H1 (cell line): ENCODE results near the gene WDR1. TPM values are rescaled to one million over a fixed set of nuclear protein-coding genes. Genes with fewer than 3 reads are reported as not detected.
A peak's percentile ranks its signal among the peaks of the same experiment; 100 is the strongest.

Experiments used
- CTCF ChIA-PET: fragments of 300-600 bp; sonication (Branson Sonifier 250); formaldehyde crosslinking; loops from one replicate; lab custom pipeline; 2021; ENCODE audit not compliant: partially characterized antibody; lab: Charles Lee
- POLR2A ChIA-PET: fragments of 300-600 bp; sonication (Branson Sonifier 250); formaldehyde crosslinking; loops from one replicate; lab custom pipeline; 2021; ENCODE audit warnings: inconsistent platforms; ENCODE audit not compliant: partially characterized antibody; lab: Charles Lee
- DNase-seq, 2 experiments: peaks; one replicate each; pipeline versions ENCODE4 v3.0.0 to v3.0.0-alpha.2; 2010 to 2022; ENCODE audit warnings: low spot score in 2 of 2, low read depth in 1 of 2, mixed read lengths in 1 of 2
- FAIRE-seq: peaks from 2 replicates; lab custom pipeline; 2011; peaks lifted over from hg19 to GRCh38; lab: Jason Lieb, UNC
- H2AFZ ChIP-seq: 2 replicates; pipeline ENCODE4 v1.8.1; 2012; ENCODE audit warnings: low read length, inconsistent platforms
- H2AK5ac ChIP-seq: 2 replicates; pipeline ENCODE4 v1.6.1; 2013; ENCODE audit warnings: low read depth, low read length
- H2BK120ac ChIP-seq: replicated peaks from 2 replicates; pipeline ENCODE3; 2013; ENCODE audit warnings: low read depth, low read length, inconsistent platforms
- H2BK12ac ChIP-seq: 2 replicates; pipeline ENCODE4 v1.6.1; 2013; ENCODE audit warnings: low read depth, low read length
- H2BK15ac ChIP-seq: 2 replicates; pipeline ENCODE4 v1.6.1; 2013; ENCODE audit warnings: low read length
- H2BK20ac ChIP-seq: 2 replicates; pipeline ENCODE4 v1.6.1; 2013; ENCODE audit warnings: low read length
- H2BK5ac ChIP-seq: 2 replicates; pipeline ENCODE4 v1.6.1; 2013; ENCODE audit warnings: low read depth, low read length
- H3K14ac ChIP-seq: 2 replicates; pipeline ENCODE4 v1.6.1; 2013; ENCODE audit warnings: inconsistent platforms; ENCODE audit not compliant: insufficient read length
- H3K18ac ChIP-seq: 2 replicates; pipeline ENCODE4 v1.6.1; 2013; ENCODE audit warnings: low read length; ENCODE audit errors: extremely low read depth
- H3K23ac ChIP-seq: 2 replicates; pipeline ENCODE4 v1.6.1; 2013; ENCODE audit warnings: inconsistent platforms; ENCODE audit not compliant: insufficient read length
- H3K23me2 ChIP-seq: 2 replicates; pipeline ENCODE4 v1.6.1; 2013; ENCODE audit warnings: low read depth, low read length
- H3K27ac ChIP-seq: 2 replicates; pipeline ENCODE4 v1.6.1; 2011; ENCODE audit warnings: low read depth, low read length, inconsistent platforms
- H3K27me3 ChIP-seq, 4 experiments: replicated peaks in 1 of 4; 1 replicate in 1 of 4; 2 replicates in 3 of 4; pipeline versions ENCODE4 v1.6.1 to v1.8.1; 2011 to 2013; ENCODE audit warnings: low read length in 3 of 4, mild to moderate bottlenecking in 3 of 4, inconsistent platforms in 2 of 4, mixed read lengths in 2 of 4, moderate library complexity in 1 of 4; ENCODE audit not compliant: control insufficient read depth in 3 of 4, insufficient read depth in 3 of 4; ENCODE audit errors: extremely low read depth in 1 of 4
- H3K36me3 ChIP-seq, 4 experiments: 2 replicates each; pipeline versions ENCODE4 v1.6.1 to v1.8.1; 2011 to 2013; ENCODE audit warnings: mild to moderate bottlenecking in 4 of 4, low read length in 3 of 4, moderate library complexity in 2 of 4, control low read depth in 1 of 4, inconsistent platforms in 1 of 4; ENCODE audit not compliant: insufficient read depth in 4 of 4, control insufficient read depth in 2 of 4
- H3K4ac ChIP-seq: replicated peaks from 2 replicates; pipeline ENCODE3; 2013; ENCODE audit warnings: low read length, low read depth, mixed read lengths, inconsistent platforms; ENCODE audit not compliant: insufficient read length
- H3K4me1 ChIP-seq, 4 experiments: replicated peaks in 1 of 4; 1 replicate in 1 of 4; 2 replicates in 3 of 4; pipeline versions ENCODE4 v1.6.1 to v1.8.1; 2011 to 2013; ENCODE audit warnings: low read length in 3 of 4, inconsistent platforms in 2 of 4, mixed read lengths in 1 of 4; ENCODE audit not compliant: insufficient read depth in 4 of 4, control insufficient read depth in 3 of 4
- H3K4me2 ChIP-seq, 2 experiments: 2 replicates each; pipeline versions ENCODE4 v1.6.1 to v1.8.1; 2011 to 2013; ENCODE audit warnings: low read depth in 2 of 2, low read length in 2 of 2, control low read depth in 1 of 2, inconsistent platforms in 1 of 2, mild to moderate bottlenecking in 1 of 2; ENCODE audit not compliant: insufficient read depth in 1 of 2
- H3K4me3 ChIP-seq, 4 experiments: fragments of 200-600, 300-600 bp in 1 of 4; sonication (generic), shearing (Covaris generic), sonication (Bioruptor Twin) in 1 of 4; 2 replicates each; pipeline versions ENCODE4 v1.5.1 to v1.8.1; 2011 to 2016; ENCODE audit warnings: low read length in 4 of 4, low read depth in 3 of 4, control low read depth in 2 of 4, inconsistent platforms in 2 of 4, mild to moderate bottlenecking in 2 of 4, mixed read lengths in 1 of 4, moderate library complexity in 1 of 4; ENCODE audit not compliant: insufficient read depth in 2 of 4; ENCODE audit errors: extremely low read depth in 1 of 4
- H3K56ac ChIP-seq: replicated peaks from 2 replicates; pipeline ENCODE3; 2013; ENCODE audit warnings: low read depth, mild to moderate bottlenecking, mixed read lengths, low read length, inconsistent platforms; ENCODE audit not compliant: insufficient read length
- H3K79me1 ChIP-seq: 2 replicates; pipeline ENCODE4 v1.6.1; 2013; ENCODE audit warnings: low read depth, low read length, control low read depth
- H3K79me2 ChIP-seq, 2 experiments: 2 replicates each; pipeline versions ENCODE4 v1.6.1 to v1.8.1; 2012 to 2013; ENCODE audit warnings: low read length in 2 of 2, mild to moderate bottlenecking in 2 of 2, inconsistent platforms in 1 of 2; ENCODE audit not compliant: insufficient read depth in 2 of 2, control insufficient read depth in 1 of 2
- H3K9ac ChIP-seq, 4 experiments: replicated peaks in 1 of 4; 1 replicate in 1 of 4; 2 replicates in 3 of 4; pipeline versions ENCODE4 v1.6.1 to v1.8.1; 2011 to 2013; ENCODE audit warnings: low read depth in 3 of 4, low read length in 3 of 4, control low read depth in 2 of 4, mild to moderate bottlenecking in 2 of 4, moderate library complexity in 2 of 4, inconsistent platforms in 1 of 4; ENCODE audit errors: extremely low read depth in 1 of 4
- H3K9me3 ChIP-seq, 2 experiments: 2 replicates each; pipeline versions ENCODE4 v1.6.1 to v1.8.1; 2012 to 2013; ENCODE audit warnings: mild to moderate bottlenecking in 2 of 2, moderate library complexity in 2 of 2, control low read depth in 1 of 2, inconsistent platforms in 1 of 2, low read depth in 1 of 2, low read length in 1 of 2, mixed read lengths in 1 of 2; ENCODE audit not compliant: insufficient read depth in 2 of 2
- H4K20me1 ChIP-seq, 2 experiments: replicated peaks in 1 of 2; 2 replicates each; pipeline versions ENCODE3 to v1.8.1; 2011 to 2013; ENCODE audit warnings: inconsistent platforms in 2 of 2, low read length in 2 of 2, mild to moderate bottlenecking in 1 of 2; ENCODE audit not compliant: insufficient read depth in 2 of 2, control insufficient read depth in 1 of 2
- H4K5ac ChIP-seq: 2 replicates; pipeline ENCODE4 v1.6.1; 2013; ENCODE audit warnings: low read length, low read depth, mixed read lengths, inconsistent platforms; ENCODE audit not compliant: insufficient read length
- H4K8ac ChIP-seq: 2 replicates; pipeline ENCODE4 v1.8.0; 2013; ENCODE audit warnings: mild to moderate bottlenecking, moderate library complexity, low read length, inconsistent platforms; ENCODE audit not compliant: insufficient read depth; ENCODE audit errors: extremely low read depth
- H4K91ac ChIP-seq: replicated peaks from 2 replicates; pipeline ENCODE3; 2013; ENCODE audit warnings: low read length, mixed read lengths, inconsistent platforms; ENCODE audit not compliant: insufficient read length
- PHF8 ChIP-seq: fragments of 200-600 bp; sonication (generic); conservative IDR thresholded peaks from 2 replicates; pipeline ENCODE4 v1.7.1; 2012; ENCODE audit warnings: low read depth, mild to moderate bottlenecking, inconsistent platforms, low read length, moderate library complexity
- POLR2A ChIP-seq, 2 experiments: IDR thresholded peaks; 1 replicate in 1 of 2; 2 replicates in 1 of 2; pipeline ENCODE4 v1.6.1; 2011; ENCODE audit warnings: low read depth in 2 of 2, low read length in 2 of 2, mild to moderate bottlenecking in 2 of 2; ENCODE audit errors: control extremely low read depth in 1 of 2
- WGBS, 2 experiments: shearing (Covaris generic) in 1 of 2; methylation state at CpG; one replicate each; pipeline versions ENCODE4 v1.1.6 to v1.1.7; 2013 to 2015; ENCODE audit warnings: low lambda C conversion rate in 2 of 2, mixed read lengths in 2 of 2, inconsistent platforms in 1 of 2, low coverage in 1 of 2, missing lambda C conversion rate in 1 of 2; ENCODE audit not compliant: insufficient replicate concordance in 2 of 2, insufficient coverage in 1 of 2, insufficient read length in 1 of 2; ENCODE audit errors: extremely low coverage in 1 of 2, missing lambda C conversion rate in 1 of 2; 5-methylcytosine and 5-hydroxymethylcytosine counted together
- polyA plus RNA-seq, 7 experiments: library from polyadenylated mRNA; depleted of rRNA in 3 of 7; stranded (reverse) in 5 of 7; unstranded in 2 of 7; fragments of >200 nt in 5 of 7; fragments of 200-250 nt in 2 of 7; gene quantifications; 1 replicate in 5 of 7; 2 replicates in 1 of 7; 4 replicates in 1 of 7; pipeline versions ENCODE4 v1.2.1 to v1.2.3, GENCODE V29; 2011 to 2013; ENCODE audit warnings: missing spikeins in 2 of 7, mixed read lengths in 2 of 7
- total RNA-seq: library from RNA; stranded (reverse); fragmentation: NEBNext Ultra II Directional; extraction: Animal tissue kit (Norgen Biotek cat#: 25700); gene quantifications from 2 replicates; pipeline ENCODE4 v1.2.1, GENCODE V29; 2021

WDR1 gene
- total and polyA plus RNA-seq, 2 of the 8 experiments (the other 6 are each of a cell fraction or from before 2014, with no cell fraction given): 315 to 377 TPM

DNA sequence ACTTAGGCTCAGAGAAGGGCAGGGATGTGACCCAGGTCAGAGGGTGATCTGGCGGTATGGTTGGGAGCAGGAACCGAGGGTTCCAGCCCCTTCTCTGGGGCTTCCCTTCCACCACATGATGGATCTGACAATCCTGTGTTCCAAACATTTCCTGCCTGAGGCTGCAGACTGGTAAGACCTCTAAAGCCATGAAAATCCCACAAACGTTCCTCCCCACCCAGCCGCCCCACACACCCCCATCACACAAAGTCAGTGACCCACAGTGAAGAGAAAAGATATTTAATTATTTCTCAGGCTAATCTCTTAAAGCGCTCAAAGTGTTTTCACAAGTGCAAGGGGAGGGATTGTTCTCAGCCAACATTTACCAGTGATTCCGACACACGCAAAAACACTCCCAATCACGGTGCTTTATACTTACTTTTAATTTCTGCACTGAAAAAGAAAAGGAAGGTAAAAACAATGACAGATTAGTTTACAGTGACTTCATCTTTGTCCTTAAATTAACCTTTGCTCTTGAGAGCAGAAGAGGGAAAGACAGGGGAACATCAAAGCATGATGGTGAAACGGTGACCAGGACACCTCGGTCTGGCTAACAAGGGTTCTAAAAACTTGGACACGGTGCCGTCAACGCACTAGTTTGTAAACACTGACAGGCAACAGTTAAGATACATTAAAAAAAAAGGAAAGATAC is 42.4 kb downstream of the WDR1 start:
- TF ChIP-seq PHF8 (no peak), POLR2A (IDR thresholded peaks at IDR 0.05; ENCODE audit: control extremely low read depth in 1 of 2, low read depth in 2 of 2, low read length in 2 of 2) (0 out of 3 replicates have a peak, but pooled peaks of 1 of the 2 experiments have one; percentile 7)
- TF ChIP-seq, all 59 proteins: peak for 1
- CTCF ChIA-PET: no interaction called here
- no peak overlapping the region for H3K56ac ChIP-seq
- H3K18ac ChIP-seq: no peak overlapping the region
- 96% methylated on average over 13 of the region's 13 CpGs; no CpG with 5 or more reads in 1 of the 2 experiments for WGBS, 2 experiments
- no peak overlapping the region for H3K4me3 ChIP-seq
- H3K14ac ChIP-seq: no peak overlapping the region
- H3K9me3 ChIP-seq: no peaks in the 10 kb centered on the region
- no peak overlapping the region for H2AFZ ChIP-seq
- H3K27ac ChIP-seq: no peak overlapping the region
- H2BK120ac ChIP-seq: no peak overlapping the region
- H3K23ac ChIP-seq: no peak overlapping the region
- no peak overlapping the region for H3K4me2 ChIP-seq
- H4K20me1 ChIP-seq: peaks cover 12 to 13% of the 10 kb centered on the region in 2 experiments
- no peak overlapping the region for H2BK15ac ChIP-seq
- DNase-seq (no peak), FAIRE-seq (no peak)
- H3K79me1 ChIP-seq: no peaks in the 10 kb centered on the region
- no peaks in the 10 kb centered on the region for H3K4me1 ChIP-seq
- H2AK5ac ChIP-seq: no peak overlapping the region
- no peaks in the 10 kb centered on the region for H3K27me3 ChIP-seq
- no peak overlapping the region for H2BK20ac ChIP-seq
- H2BK12ac ChIP-seq: no peak overlapping the region
- H4K91ac ChIP-seq: no peak overlapping the region
- H4K8ac ChIP-seq: 0 out of 2 replicates have a peak overlapping the region, but pooled peaks have one; percentile 37
- H4K5ac ChIP-seq: no peak overlapping the region
- H3K9ac ChIP-seq: no peak overlapping the region
- H2BK5ac ChIP-seq: no peak overlapping the region
- POLR2A ChIA-PET: interaction anchor here (0.7 kb wide), 1 partner anchor 77 kb away, joined by 3 read pairs; no protein-coding TSS in a partner anchor
- no peaks in the 10 kb centered on the region for H3K79me2 ChIP-seq
- H3K36me3 ChIP-seq: peaks cover 28 to 70% (median 57%) of the 10 kb centered on the region in 4 experiments
- H3K23me2 ChIP-seq: no peaks in the 10 kb centered on the region
- H3K4ac ChIP-seq: no peak overlapping the region
